ENCODE measurements around the gene PRSS27.

PRSS27 gene

GRCh38 chr16:2720064-2720457, at the start of gene PRSS27:
Gene PRSS27, minus strand, starts transcription at chr16:2720224. Its CDS starts 64 bp downstream, at chr16:2720160.
- no peak for DNase-seq

DNA sequence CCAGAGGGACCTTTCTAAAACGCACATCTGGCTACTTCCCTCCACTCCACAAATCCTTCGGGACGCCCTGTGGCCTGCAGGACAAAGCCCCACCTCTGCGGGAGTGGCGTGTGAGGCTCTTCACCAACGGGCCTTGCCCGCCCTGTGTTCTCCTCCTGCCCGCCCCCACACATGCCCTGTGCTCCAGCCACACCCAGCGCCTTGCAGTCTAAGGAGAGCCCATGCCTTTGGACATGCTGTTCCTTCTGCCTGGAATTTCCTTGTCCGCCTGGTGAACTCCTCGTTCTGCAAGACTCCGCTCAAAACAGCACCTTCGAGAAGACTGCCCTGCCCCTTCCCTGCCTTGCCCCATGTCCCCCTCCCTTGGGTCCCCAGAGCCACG, 49.6 kb upstream of the PRSS27 start:
- no peak for DNase-seq

GRCh38 chr16:2769100-2769529, 49.1 kb upstream of the PRSS27 start:
- no peak for DNase-seq

- DNase-seq: no peak
These were observed 48.5 kb upstream of the PRSS27 start for GRCh38 chr16:2768403-2769089.

GRCh38 chr16:2767891-2768290, 47.9 kb upstream of the PRSS27 start:
- DNase-seq: no peak

DNA sequence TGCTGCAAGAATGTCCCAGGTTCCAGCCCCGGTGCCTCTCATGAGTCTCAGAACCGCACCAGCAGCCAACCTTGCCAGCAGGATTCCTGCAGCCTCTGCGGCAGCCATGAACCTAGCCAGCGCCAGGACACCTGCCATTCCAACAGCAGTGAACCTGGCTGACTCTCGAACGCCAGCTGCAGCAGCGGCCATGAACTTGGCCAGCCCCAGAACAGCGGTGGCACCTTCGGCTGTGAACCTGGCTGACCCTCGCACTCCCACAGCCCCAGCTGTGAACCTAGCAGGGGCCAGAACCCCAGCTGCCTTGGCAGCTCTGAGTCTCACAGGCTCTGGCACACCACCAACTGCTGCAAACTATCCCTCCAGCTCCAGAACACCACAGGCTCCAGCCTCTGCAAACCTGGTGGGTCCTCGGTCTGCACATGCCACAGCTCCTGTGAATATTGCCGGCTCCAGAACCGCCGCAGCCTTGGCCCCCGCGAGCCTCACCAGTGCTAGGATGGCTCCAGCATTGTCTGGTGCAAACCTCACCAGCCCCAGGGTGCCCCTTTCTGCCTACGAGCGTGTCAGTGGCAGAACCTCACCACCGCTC, 47.2 kb upstream of the PRSS27 start:
- no peak for DNase-seq

DNA sequence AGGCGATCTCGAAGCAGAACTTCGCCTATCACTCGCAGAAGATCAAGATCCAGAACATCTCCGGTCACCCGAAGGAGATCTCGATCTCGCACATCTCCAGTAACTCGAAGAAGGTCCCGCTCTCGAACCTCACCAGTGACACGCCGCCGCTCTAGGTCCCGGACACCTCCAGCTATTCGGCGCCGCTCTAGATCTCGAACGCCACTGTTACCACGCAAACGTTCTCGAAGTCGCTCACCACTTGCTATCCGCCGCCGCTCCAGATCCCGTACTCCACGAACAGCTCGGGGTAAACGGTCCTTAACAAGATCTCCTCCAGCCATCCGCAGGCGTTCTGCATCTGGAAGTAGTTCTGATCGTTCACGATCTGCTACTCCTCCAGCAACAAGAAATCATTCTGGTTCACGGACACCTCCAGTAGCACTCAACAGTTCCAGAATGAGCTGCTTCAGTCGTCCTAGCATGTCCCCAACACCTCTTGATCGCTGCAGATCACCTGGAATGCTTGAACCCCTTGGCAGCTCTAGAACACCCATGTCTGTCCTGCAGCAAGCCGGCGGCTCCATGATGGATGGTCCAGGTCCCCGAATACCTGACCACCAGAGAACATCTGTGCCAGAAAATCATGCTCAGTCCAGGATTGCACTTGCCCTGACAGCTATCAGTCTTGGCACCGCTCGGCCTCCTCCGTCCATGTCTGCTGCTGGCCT, 46.6 kb upstream of the PRSS27 start:
- no peak for DNase-seq

DNA sequence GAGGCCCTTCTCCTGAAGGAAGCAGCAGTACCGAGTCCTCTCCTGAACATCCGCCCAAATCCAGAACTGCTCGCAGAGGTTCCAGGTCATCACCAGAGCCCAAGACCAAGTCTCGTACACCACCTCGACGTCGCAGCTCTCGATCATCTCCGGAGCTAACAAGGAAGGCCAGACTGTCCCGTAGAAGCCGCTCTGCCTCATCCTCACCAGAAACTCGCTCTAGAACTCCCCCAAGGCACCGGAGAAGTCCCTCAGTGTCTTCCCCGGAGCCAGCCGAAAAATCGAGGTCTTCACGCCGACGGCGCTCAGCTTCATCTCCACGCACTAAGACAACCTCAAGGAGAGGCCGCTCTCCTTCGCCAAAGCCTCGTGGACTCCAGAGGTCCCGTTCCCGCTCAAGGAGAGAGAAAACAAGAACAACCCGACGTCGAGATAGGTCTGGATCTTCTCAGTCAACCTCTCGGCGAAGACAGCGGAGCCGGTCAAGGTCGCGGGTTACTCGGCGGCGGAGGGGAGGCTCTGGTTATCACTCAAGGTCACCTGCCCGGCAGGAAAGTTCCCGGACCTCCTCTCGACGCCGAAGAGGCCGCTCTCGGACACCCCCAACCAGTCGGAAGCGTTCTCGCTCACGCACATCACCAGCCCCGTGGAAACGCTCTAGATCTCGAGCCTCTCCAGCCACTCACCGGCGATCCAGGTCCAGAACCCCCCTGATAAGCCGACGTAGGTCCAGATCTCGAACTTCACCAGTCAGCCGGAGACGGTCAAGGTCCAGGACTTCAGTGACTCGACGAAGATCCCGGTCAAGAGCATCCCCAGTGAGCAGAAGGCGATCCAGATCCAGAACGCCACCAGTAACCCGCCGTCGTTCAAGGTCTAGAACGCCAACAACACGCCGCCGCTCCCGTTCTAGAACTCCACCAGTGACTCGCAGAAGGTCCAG, 45.7 kb upstream of the PRSS27 start:
- DNase-seq: no peak

DNA sequence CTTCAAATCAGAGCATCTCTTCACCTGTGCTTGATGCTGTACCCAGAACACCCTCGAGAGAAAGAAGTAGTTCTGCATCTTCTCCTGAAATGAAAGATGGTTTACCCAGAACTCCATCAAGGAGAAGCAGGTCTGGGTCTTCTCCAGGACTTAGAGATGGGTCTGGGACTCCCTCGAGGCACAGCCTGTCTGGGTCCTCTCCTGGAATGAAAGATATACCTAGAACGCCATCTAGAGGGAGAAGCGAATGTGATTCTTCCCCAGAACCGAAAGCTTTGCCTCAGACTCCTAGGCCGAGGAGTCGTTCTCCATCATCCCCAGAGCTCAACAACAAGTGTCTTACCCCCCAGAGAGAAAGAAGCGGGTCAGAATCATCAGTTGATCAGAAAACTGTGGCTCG, 44.7 kb upstream of the PRSS27 start:
- no peak for DNase-seq

GRCh38 chr16:2763173-2763572, 43.1 kb upstream of the PRSS27 start:
- no peak for DNase-seq

DNA sequence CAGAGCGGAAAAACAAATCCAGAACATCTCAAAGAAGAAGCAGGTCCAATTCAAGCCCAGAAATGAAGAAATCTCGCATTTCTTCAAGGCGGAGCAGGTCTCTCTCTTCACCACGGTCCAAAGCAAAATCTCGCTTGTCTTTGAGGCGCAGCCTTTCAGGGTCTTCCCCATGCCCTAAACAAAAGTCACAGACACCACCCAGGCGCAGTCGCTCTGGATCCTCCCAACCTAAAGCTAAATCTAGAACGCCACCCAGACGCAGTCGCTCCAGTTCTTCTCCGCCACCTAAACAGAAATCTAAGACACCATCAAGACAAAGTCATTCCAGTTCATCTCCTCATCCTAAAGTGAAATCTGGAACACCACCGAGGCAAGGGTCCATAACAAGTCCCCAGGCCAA, 42.7 kb upstream of the PRSS27 start:
- DNase-seq: no peak

DNA sequence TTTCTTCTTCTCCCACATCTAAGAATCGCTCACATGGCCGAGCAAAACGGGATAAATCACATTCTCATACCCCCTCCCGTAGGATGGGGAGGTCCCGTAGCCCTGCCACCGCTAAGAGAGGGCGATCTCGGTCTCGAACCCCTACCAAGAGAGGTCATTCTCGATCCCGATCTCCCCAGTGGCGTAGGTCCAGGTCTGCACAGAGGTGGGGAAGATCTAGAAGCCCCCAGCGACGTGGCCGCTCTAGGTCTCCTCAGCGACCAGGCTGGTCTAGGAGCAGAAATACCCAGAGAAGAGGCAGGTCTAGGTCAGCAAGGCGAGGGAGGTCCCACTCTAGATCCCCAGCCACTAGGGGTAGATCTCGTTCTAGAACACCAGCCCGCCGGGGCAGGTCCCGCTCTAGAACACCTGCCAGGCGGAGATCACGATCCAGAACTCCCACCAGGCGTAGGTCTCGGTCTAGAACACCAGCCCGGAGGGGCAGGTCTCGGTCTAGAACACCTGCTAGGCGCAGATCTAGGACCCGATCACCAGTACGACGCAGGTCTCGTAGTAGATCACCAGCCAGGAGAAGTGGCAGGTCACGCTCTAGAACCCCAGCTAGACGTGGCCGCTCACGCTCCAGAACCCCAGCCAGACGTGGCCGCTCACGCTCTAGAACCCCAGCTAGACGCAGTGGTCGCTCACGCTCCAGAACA, 42.0 kb upstream of the PRSS27 start:
- DNase-seq: no peak

- DNase-seq: no peak
These were observed 41.4 kb upstream of the PRSS27 start for GRCh38 chr16:2761472-2761871.

GRCh38 chr16:2757344-2757743, 37.3 kb upstream of the PRSS27 start:
- DNase-seq: no peak

DNA sequence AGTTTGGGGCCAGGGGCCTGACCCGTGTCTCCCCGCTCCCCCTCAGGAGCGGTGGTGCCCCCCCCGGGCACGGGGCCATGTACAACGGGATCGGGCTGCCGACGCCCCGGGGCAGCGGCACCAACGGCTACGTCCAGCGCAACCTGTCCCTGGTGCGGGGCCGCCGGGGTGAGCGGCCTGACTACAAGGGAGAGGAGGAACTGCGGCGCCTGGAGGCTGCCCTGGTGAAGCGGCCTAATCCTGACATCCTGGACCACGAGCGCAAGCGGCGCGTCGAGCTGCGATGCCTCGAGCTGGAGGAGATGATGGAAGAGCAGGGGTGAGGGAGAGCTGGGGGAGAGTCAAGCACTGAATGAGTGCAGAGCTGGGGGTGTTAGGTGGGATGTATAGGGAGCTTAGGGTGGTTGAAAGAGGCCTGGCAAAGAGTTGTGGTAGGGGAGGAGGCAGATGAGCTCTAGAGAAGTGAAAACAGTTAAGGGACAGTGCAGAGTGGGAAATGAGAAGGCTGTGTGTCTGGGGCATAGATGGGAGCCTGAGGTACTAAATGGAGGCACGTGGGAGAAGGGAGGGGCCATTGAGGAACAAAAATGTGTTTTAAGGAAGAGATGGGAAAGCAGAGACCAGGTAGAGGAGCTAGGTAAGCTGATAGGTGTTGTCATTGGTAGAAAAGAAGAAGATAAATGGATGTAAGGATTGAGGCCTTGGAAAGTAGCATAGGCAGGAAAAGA, 36.4 kb upstream of the PRSS27 start:
- DNase-seq: no peak

GRCh38 chr16:2755158-2755557, 35.1 kb upstream of the PRSS27 start:
- DNase-seq: no peak

- no peak for DNase-seq
These were observed 33.7 kb upstream of the PRSS27 start for GRCh38 chr16:2753733-2754020.

- DNase-seq: peak in 9 of 14 donors; percentile 88 to 99 (median 95)
These were observed 33.1 kb upstream of the PRSS27 start for GRCh38 chr16:2752850-2753732.

DNA sequence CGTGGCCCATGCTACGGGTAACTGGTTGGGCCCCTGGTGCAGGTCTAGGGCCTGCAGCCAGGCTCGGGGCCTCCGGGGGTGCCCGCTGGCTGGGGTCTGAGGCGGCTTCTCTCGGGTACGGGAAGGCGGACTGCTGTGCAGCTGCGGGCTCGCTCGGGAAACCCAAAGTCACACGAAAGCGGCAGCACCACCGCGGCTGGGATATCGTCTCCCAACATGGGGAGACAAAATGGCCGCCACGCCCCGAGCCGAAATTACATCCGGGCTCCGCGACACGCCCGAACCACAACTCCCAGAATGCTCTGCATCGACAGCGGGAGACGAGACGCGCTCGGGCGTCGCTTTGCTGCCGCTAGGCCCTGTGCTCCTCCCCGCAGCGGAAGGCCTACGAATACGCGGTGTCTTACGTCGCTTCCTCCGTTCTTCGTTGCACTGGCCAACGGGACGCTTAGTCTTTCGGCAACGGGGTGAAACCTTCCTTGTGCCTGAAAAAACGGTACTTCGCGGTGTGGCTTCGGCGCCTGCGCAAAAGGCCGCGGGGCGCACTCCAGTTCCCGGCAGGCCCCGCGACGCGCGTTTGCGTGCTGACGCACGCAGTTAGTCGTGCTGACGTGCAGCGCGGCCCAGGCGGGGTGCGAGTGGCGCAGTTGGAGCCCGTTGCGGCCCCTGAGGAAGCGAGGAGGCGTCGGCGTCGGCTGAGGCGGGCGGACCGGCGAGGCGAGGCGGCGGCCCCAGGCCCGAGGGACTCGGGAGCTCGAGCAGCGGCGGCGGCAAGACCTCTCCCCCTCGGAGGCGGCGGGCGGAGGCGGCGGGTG, 32.2 kb upstream of the PRSS27 start, which contains the start of gene SRRM2:
Gene SRRM2 (plus strand): TSS at position 604 of the 815 bp plus-strand sequence. CDS start 3,727 bp downstream, outside the sequence.
- DNase-seq: peak; percentile 90 to 99 (median 98)

Measured in C1 segment of cervical spinal cord (tissue), 14 donors.